ENCODE measurements around the gene KRTAP10-6.
"Not testable (repeated sequence)": the region's sequence is repeated elsewhere in the genome, so short reads cannot be mapped to it uniquely, and the experiment has no call there.

Gene KRTAP10-6

GRCh38 chr21:44558695-44559094, 33.6 kb downstream of the KRTAP10-6 start, which contains the start of gene KRTAP10-3:
KRTAP10-3 (minus strand) TSS chr21:44558795; CDS start chr21:44558715, 80 bp downstream.
- in situ Hi-C loops (cut with MboI; ENCODE audit: low sequenced_read_pairs) = no loop called here

GRCh38 chr21:44558329-44558675, 34.0 kb downstream of the KRTAP10-6 start:
- in situ Hi-C loops (cut with MboI; ENCODE audit: low sequenced_read_pairs) = not testable (repeated sequence)

GRCh38 chr21:44557491-44558328, 34.6 kb downstream of the KRTAP10-6 start:
- in situ Hi-C loops (cut with MboI; ENCODE audit: low sequenced_read_pairs) = no loop called here

- in situ Hi-C loops (cut with MboI; ENCODE audit: low sequenced_read_pairs) = no loop called here
Observed at GRCh38 chr21:44556879-44557278, 35.4 kb downstream of the KRTAP10-6 start.

- in situ Hi-C loops (cut with MboI; ENCODE audit: low sequenced_read_pairs) = no loop called here
Observed at GRCh38 chr21:44555200-44555875, 37.0 kb downstream of the KRTAP10-6 start.

- in situ Hi-C loops (cut with MboI; ENCODE audit: low sequenced_read_pairs) = no loop called here
Observed at GRCh38 chr21:44552681-44553080, 39.6 kb downstream of the KRTAP10-6 start.

- in situ Hi-C loops (cut with MboI; ENCODE audit: low sequenced_read_pairs) = no loop called here
Observed at GRCh38 chr21:44552136-44552535, 40.2 kb downstream of the KRTAP10-6 start.

GRCh38 chr21:44551340-44551961, 40.9 kb downstream of the KRTAP10-6 start, which contains the start of gene KRTAP10-2:
KRTAP10-2 (minus strand) TSS chr21:44551505; CDS start chr21:44551458, 47 bp downstream.
- in situ Hi-C loops (cut with MboI; ENCODE audit: low sequenced_read_pairs) = no loop called here

- in situ Hi-C loops (cut with MboI; ENCODE audit: low sequenced_read_pairs) = no loop called here
Observed at GRCh38 chr21:44550807-44551206, 41.5 kb downstream of the KRTAP10-6 start.

- in situ Hi-C loops (cut with MboI; ENCODE audit: low sequenced_read_pairs) = not testable (repeated sequence)
Observed at GRCh38 chr21:44550285-44550684, 42.0 kb downstream of the KRTAP10-6 start.

GRCh38 chr21:44549525-44550211, 42.6 kb downstream of the KRTAP10-6 start:
- in situ Hi-C loops (cut with MboI; ENCODE audit: low sequenced_read_pairs) = loop anchor here (25.0 kb wide), 1 partner anchor 112 kb away; no protein-coding TSS in a partner anchor

GRCh38 chr21:44548922-44549321, 43.4 kb downstream of the KRTAP10-6 start:
- in situ Hi-C loops (cut with MboI; ENCODE audit: low sequenced_read_pairs) = loop anchor here (25.0 kb wide), 1 partner anchor 112 kb away; no protein-coding TSS in a partner anchor

GRCh38 chr21:44548381-44548780, 43.9 kb downstream of the KRTAP10-6 start:
- in situ Hi-C loops (cut with MboI; ENCODE audit: low sequenced_read_pairs) = loop anchor here (25.0 kb wide), 1 partner anchor 111 kb away; no protein-coding TSS in a partner anchor

- in situ Hi-C loops (cut with MboI; ENCODE audit: low sequenced_read_pairs) = loop anchor here (25.0 kb wide), 1 partner anchor 110 kb away; no protein-coding TSS in a partner anchor
Observed at GRCh38 chr21:44547656-44548331, 44.5 kb downstream of the KRTAP10-6 start.

- in situ Hi-C loops (cut with MboI; ENCODE audit: low sequenced_read_pairs) = loop anchor here (25.0 kb wide), 1 partner anchor 107 kb away; no protein-coding TSS in a partner anchor
Observed at GRCh38 chr21:44544566-44544965, 47.7 kb downstream of the KRTAP10-6 start.

GRCh38 chr21:44542716-44543115, 49.6 kb downstream of the KRTAP10-6 start:
- in situ Hi-C loops (cut with MboI; ENCODE audit: low sequenced_read_pairs) = loop anchor here (25.0 kb wide), 1 partner anchor 105 kb away; no protein-coding TSS in a partner anchor
